MV-4-11 (cell line): ENCODE results near the gene H1-8.
"Not testable (repeated sequence)": the region's sequence is repeated elsewhere in the genome, so short reads cannot be mapped to it uniquely, and the experiment has no call there.

Experiments used
- DNase-seq: peaks from one replicate; lab custom pipeline; 2025; lab: John Stamatoyannopoulos, UW

H1-8 gene

GRCh38 chr3:129543156-129543790, at the start of gene H1-8:
TSS of gene H1-8 (plus strand) at chr3:129543175. CDS start at chr3:129543219, 44 bp downstream.
- DNase-seq, result no peak

GRCh38 chr3:129493206-129493605, 49.8 kb upstream of the H1-8 start:
- DNase-seq, result no peak

- DNase-seq, result not testable (repeated sequence)
These were observed 48.5 kb upstream of the H1-8 start for GRCh38 chr3:129494499-129494898.

GRCh38 chr3:129495006-129495639, 47.9 kb upstream of the H1-8 start:
- not testable (repeated sequence) for DNase-seq

- not testable (repeated sequence) for DNase-seq
These were observed 45.1 kb upstream of the H1-8 start for GRCh38 chr3:129497876-129498275.

GRCh38 chr3:129498603-129499488, 44.1 kb upstream of the H1-8 start:
- DNase-seq, result not testable (repeated sequence)

GRCh38 chr3:129499604-129500333, 43.2 kb upstream of the H1-8 start:
- not testable (repeated sequence) for DNase-seq

- DNase-seq, result no peak
These were observed 42.7 kb upstream of the H1-8 start for GRCh38 chr3:129500334-129500658.

GRCh38 chr3:129501630-129502029, 41.3 kb upstream of the H1-8 start:
- DNase-seq, result no peak

- no peak for DNase-seq
These were observed 40.1 kb upstream of the H1-8 start for GRCh38 chr3:129502641-129503408.

- no peak for DNase-seq
These were observed 39.3 kb upstream of the H1-8 start for GRCh38 chr3:129503471-129504291.

GRCh38 chr3:129504471-129505100, 38.4 kb upstream of the H1-8 start:
- peak; percentile 80 for DNase-seq

- no peak for DNase-seq
These were observed 37.6 kb upstream of the H1-8 start for GRCh38 chr3:129505341-129505740.

- DNase-seq, result no peak
These were observed 36.7 kb upstream of the H1-8 start for GRCh38 chr3:129506231-129506742.

GRCh38 chr3:129507181-129507831, 35.7 kb upstream of the H1-8 start:
- no peak for DNase-seq

GRCh38 chr3:129512595-129512994, 30.4 kb upstream of the H1-8 start:
- DNase-seq, result no peak

GRCh38 chr3:129513705-129514104, 29.3 kb upstream of the H1-8 start:
- DNase-seq, result no peak

- DNase-seq, result no peak
These were observed 28.9 kb upstream of the H1-8 start for GRCh38 chr3:129514110-129514509.

GRCh38 chr3:129514563-129514962, 28.4 kb upstream of the H1-8 start:
- DNase-seq, result no peak
